Ishikawa (cell line): Measurements from ENCODE around the gene THOC7.

Experiments
- CEBPB ChIP-seq: IDR thresholded peaks from 2 replicates; pipeline ENCODE4 v1.6.1; 2012
- CREB1 ChIP-seq: IDR thresholded peaks from 2 replicates; pipeline ENCODE4 v1.6.1; 2012; ENCODE audit warnings: low read depth
- EP300 ChIP-seq: IDR thresholded peaks from 2 replicates; pipeline ENCODE4 v1.6.1; 2012; ENCODE audit warnings: borderline replicate concordance
- FOXM1 ChIP-seq: IDR thresholded peaks from 2 replicates; pipeline ENCODE4 v1.6.1; 2012; ENCODE audit warnings: low read depth, borderline replicate concordance
- NFIC ChIP-seq: IDR thresholded peaks from 2 replicates; pipeline ENCODE4 v1.6.1; 2012
- RAD21 ChIP-seq: IDR thresholded peaks from 2 replicates; pipeline ENCODE4 v1.6.1; 2012; ENCODE audit warnings: low read depth
- TAF1 ChIP-seq: IDR thresholded peaks from 2 replicates; pipeline ENCODE4 v1.6.1; 2012; ENCODE audit warnings: low read depth, mild to moderate bottlenecking
- TEAD4 ChIP-seq: IDR thresholded peaks from 2 replicates; pipeline ENCODE4 v1.6.1; 2012
- USF1 ChIP-seq: IDR thresholded peaks from 2 replicates; pipeline ENCODE4 v1.6.1; 2012
- YY1 ChIP-seq: IDR thresholded peaks from 2 replicates; pipeline ENCODE4 v1.6.1; 2012; ENCODE audit warnings: low read depth
- ZBTB7A ChIP-seq: IDR thresholded peaks from 2 replicates; pipeline ENCODE4 v1.6.1; 2012; ENCODE audit warnings: low read depth
- TF ChIP-seq, protein P1 (sequence below): IDR thresholded peaks from 2 replicates; pipeline ENCODE4 v1.6.1; 2012; ENCODE audit warnings: low read depth, mild to moderate bottlenecking

DNA sequence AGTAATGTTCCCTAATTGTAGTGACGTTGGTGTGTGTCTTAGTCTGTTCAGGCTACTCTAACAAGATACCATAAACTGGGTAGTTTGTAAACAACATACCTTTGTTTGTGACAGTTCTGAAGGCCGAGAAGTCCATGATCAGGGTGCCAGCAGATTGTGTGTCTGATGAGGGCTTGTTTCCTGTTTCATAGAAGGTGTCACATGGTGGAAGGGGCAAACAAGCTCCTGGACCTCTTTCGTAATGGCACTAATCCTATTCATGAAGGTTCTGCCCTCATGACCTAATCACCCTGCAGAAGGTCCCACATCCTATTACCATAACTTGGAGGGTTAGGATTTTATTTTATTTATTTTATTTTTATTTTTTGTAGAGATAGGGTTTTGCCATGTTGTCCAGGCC, 11.2 kb upstream of the THOC7 start:
- TF ChIP-seq RAD21, result no peak
- no peak for TF ChIP-seq TEAD4
- TF ChIP-seq TAF1, result no peak
- TF ChIP-seq CREB1, result no peak
- TF ChIP-seq, protein P1, sequence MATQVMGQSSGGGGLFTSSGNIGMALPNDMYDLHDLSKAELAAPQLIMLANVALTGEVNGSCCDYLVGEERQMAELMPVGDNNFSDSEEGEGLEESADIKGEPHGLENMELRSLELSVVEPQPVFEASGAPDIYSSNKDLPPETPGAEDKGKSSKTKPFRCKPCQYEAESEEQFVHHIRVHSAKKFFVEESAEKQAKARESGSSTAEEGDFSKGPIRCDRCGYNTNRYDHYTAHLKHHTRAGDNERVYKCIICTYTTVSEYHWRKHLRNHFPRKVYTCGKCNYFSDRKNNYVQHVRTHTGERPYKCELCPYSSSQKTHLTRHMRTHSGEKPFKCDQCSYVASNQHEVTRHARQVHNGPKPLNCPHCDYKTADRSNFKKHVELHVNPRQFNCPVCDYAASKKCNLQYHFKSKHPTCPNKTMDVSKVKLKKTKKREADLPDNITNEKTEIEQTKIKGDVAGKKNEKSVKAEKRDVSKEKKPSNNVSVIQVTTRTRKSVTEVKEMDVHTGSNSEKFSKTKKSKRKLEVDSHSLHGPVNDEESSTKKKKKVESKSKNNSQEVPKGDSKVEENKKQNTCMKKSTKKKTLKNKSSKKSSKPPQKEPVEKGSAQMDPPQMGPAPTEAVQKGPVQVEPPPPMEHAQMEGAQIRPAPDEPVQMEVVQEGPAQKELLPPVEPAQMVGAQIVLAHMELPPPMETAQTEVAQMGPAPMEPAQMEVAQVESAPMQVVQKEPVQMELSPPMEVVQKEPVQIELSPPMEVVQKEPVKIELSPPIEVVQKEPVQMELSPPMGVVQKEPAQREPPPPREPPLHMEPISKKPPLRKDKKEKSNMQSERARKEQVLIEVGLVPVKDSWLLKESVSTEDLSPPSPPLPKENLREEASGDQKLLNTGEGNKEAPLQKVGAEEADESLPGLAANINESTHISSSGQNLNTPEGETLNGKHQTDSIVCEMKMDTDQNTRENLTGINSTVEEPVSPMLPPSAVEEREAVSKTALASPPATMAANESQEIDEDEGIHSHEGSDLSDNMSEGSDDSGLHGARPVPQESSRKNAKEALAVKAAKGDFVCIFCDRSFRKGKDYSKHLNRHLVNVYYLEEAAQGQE, result no peak
- no peak for TF ChIP-seq NFIC
- no peak for TF ChIP-seq EP300
- TF ChIP-seq CEBPB, result no peak
- no peak for TF ChIP-seq ZBTB7A
- TF ChIP-seq YY1, result no peak
- TF ChIP-seq FOXM1, result no peak
- no peak for TF ChIP-seq USF1
